Dedifferentiated amniotic fluid mesenchymal stem cell (primary cell): ENCODE measurements around the gene CEBPZ.
"Not testable (repeated sequence)": the region's sequence is repeated elsewhere in the genome, so short reads cannot be mapped to it uniquely, and the experiment has no call there.

Experiments used
- DNase-seq: peaks from one replicate; pipeline ENCODE4 v3.0.0-alpha.2; 2016; ENCODE audit errors: extremely low spot score

The CEBPZ gene, protein sequence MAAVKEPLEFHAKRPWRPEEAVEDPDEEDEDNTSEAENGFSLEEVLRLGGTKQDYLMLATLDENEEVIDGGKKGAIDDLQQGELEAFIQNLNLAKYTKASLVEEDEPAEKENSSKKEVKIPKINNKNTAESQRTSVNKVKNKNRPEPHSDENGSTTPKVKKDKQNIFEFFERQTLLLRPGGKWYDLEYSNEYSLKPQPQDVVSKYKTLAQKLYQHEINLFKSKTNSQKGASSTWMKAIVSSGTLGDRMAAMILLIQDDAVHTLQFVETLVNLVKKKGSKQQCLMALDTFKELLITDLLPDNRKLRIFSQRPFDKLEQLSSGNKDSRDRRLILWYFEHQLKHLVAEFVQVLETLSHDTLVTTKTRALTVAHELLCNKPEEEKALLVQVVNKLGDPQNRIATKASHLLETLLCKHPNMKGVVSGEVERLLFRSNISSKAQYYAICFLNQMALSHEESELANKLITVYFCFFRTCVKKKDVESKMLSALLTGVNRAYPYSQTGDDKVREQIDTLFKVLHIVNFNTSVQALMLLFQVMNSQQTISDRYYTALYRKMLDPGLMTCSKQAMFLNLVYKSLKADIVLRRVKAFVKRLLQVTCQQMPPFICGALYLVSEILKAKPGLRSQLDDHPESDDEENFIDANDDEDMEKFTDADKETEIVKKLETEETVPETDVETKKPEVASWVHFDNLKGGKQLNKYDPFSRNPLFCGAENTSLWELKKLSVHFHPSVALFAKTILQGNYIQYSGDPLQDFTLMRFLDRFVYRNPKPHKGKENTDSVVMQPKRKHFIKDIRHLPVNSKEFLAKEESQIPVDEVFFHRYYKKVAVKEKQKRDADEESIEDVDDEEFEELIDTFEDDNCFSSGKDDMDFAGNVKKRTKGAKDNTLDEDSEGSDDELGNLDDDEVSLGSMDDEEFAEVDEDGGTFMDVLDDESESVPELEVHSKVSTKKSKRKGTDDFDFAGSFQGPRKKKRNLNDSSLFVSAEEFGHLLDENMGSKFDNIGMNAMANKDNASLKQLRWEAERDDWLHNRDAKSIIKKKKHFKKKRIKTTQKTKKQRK

DNA sequence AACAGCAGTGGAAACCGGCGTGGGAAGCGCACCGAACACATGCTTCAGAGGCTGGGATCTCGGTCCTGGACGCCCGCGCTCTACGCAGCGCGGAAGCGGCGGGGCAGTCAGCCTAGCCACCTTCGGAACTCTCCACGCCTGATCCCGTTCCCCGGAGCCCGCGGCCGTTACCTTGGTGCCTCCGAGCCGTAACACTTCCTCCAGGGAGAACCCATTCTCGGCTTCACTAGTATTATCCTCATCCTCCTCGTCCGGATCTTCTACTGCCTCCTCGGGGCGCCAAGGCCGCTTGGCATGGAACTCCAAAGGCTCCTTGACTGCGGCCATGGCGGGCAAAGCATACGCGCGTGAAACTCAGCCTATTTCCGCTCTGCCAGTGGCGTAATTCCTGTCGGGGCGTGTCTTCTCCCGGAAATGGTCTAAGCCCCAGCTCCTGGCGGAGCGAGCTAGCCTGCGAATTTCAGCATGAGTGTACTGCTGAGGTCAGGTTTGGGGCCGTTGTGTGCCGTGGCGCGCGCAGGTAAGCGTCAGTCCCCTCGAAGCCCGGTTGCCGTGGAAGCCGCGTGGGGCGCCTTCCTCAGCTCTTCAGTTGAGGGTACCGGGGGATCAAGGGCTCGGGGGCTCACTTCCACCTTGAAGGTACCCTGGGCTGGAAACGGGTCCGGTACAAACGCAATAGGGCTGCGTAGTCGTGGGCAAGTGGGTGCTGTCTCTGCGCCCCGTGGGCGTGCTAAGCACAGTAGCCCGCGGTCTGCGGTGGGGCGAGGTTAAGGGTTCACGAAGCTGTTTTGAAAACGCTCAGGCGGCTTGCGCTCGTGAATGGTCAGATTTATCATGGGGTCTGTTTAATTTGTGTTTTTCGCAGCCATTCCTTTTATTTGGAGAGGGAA, at the start of gene CEBPZ, which contains the start of gene NDUFAF7:
Gene CEBPZ, minus strand, starts transcription at position 356 of the 890 bp plus-strand sequence. Its CDS starts 29 bp downstream, at position 327.
Gene NDUFAF7, plus strand, starts transcription at position 418 of the 890 bp plus-strand sequence. Its CDS starts 48 bp downstream, at position 466.
- DNase-seq, result peak; percentile 96

GRCh38 chr2:37276291-37276690, 44.9 kb upstream of the CEBPZ start:
- no peak for DNase-seq

GRCh38 chr2:37274359-37274965, 43.1 kb upstream of the CEBPZ start:
- no peak for DNase-seq

DNA sequence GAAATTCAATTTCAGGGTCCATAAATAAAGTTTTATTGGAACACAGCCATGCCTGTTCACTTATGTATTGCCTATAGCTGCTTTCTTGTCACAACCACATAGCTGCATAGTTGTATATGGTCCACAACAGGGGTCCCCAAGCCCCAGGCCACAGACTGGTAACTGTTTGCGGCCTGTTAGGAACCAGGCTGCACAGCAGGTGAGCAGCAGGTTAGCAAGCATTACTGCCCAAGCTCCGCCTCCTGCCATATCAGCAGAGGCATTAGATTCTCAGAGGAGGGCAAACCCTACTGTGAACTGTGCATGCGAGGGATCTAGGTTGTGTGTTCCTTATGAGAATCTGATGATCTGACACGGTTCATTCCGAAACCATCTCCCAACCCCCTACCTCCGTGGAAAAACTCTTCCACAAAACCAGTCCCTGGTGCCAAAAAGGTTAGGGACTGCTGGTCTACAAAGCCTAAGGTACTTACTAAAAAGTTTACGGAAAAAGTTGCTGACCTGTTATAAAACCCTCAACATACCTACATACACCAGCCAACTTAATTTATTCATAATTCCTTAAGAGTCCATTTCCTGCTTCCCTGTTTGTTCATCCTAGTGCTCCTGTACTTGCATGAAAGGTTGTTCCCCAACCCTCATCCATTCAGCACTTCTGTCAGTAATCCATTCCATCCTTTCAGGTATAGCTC, 40.1 kb upstream of the CEBPZ start:
- DNase-seq, result no peak

- DNase-seq, result no peak
Observed at GRCh38 chr2:37268111-37268510, 36.7 kb upstream of the CEBPZ start.

- no peak for DNase-seq
Observed at GRCh38 chr2:37267685-37268084, 36.3 kb upstream of the CEBPZ start.

GRCh38 chr2:37263839-37264238, 32.4 kb upstream of the CEBPZ start:
- no peak for DNase-seq

GRCh38 chr2:37262522-37262921, 31.1 kb upstream of the CEBPZ start:
- DNase-seq, result no peak

DNA sequence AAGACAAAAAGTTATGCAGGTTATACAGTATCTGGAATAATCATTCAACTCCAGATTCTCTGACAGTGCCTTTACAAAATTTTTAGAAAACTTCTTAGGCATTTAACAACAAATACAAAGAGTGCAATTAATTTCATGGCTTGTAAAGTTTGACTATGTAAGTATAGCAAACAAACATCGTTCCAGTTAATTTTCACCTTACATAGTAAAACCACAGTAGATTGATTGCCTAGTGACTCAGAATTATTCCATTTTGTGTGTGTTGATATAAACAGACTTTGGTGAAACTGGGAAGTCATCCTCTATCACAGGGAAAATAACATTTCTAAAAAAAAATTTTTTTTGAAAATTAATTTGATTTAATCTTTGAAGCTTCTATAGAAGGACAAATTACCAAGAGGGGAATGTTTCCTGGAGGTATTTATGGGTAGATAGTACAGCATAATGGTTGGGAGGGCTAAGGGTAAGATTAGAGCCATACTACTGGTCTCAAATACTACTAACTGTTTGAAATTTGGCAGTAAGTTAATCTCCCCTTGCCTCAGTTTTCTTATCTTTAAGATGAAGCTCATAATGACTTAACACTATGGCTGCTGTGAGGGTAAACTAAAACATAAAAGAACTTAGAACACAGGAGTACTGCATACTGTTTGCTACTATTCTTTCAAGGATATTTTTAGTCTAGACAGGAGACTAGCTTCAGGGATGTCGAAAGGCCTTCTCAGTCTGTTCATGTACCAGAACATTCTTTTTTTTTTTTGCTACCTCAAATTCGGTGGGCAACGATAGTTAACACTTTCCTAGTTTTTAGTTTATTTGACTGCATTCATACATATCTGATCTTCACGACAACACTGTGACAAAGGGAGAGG, 19.7 kb upstream of the CEBPZ start:
- no peak for DNase-seq

- DNase-seq, result no peak
Observed at GRCh38 chr2:37246205-37246604, 14.8 kb upstream of the CEBPZ start.

DNA sequence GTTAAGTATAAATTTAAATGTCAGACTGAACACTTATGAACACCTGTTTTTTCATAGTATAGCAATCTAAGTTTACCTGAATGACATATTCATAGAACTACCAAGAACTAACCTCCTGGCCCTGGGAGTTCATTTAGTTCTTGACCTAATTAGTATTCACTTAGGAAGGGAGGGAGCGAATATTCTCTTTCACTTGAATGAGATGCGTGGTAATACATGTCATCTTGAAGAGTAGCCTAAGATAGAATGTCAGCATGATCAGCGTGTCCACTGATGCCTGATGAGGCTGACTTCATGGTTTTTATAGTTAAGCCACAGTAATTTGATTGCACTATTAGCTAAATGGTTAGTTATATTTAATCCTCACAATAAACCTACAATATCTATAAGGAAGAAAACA, 13.4 kb upstream of the CEBPZ start:
- no peak for DNase-seq

DNA sequence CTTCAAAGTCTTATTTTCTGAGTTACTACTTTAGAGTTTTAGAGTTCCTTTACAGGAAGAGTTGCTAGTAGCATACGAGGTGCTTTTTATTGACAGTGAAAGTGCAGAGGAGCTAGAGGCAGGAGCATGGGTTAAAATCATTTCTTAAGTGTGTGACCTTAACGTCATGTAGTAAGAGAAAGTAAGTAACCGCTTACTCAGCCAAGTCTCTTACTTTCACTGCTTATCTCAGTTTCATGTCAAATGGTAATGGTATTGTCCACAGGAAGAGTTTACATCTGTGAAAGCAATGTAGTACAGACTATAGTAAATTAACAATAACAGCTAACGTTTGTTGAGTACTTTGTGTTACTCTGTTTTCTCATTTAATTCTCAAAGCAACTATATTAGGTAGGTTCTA, 12.6 kb upstream of the CEBPZ start:
- no peak for DNase-seq

- DNase-seq, result no peak
Observed at GRCh38 chr2:37243435-37243834, 12.0 kb upstream of the CEBPZ start.

GRCh38 chr2:37232131-37232933, 936 bp upstream of the CEBPZ start:
- no peak for DNase-seq

DNA sequence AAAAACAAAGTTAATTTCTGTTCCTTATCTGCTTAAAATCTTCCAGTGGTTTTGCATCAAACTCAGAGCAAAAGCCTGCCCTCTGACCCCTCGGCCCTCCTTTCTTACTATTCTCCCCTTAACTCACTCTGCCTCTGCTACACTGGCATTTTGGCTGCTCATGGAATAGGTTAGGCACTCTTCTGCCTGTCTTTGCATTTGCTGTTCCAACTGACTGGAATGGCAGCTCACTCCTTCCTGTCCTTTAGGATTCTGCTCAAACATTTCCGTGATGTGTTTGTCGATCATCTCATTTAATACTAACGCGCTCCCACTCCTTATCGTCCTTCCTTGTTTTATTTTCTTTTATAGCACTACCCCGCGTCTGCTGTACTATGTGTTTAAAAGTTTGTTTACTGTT, 815 bp downstream of the CEBPZ start:
- no peak for DNase-seq

DNA sequence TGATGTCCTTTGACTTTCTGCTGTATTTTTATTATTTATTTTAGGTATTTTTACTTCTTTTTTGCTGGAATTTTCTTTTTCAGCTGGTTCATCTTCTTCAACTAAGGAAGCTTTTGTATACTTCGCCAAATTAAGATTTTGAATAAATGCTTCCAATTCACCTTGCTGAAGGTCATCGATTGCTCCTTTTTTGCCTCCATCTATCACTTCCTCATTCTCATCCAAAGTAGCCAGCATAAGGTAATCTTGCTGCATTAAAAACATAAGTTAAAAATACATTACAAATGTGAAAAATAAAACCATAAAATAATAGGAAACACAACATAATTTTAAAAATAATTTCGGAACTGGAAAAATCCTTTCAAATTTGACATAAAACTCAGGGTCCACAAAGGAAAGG, 2.6 kb downstream of the CEBPZ start:
- no peak for DNase-seq

- DNase-seq, result no peak
Observed at GRCh38 chr2:37226863-37227262, 4.5 kb downstream of the CEBPZ start.

DNA sequence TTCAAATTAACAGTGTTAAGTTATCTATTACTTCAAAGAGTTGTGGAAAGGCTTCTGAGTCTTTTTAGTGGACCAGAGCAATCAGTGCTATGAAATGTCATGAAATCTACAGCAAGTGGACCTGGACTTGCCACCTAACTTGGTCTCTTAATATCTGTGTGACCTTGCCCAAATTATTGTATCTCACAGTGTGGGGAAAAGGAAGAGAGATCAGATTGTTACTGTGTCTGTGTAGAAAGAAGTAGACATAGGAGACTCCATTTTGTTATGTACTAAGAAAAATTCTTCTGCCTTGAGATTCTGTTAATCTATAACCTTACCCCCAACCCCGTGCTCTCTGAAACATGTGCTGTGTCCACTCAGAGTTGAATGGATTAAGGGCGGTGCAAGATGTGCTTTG, 6.3 kb downstream of the CEBPZ start:
- DNase-seq, result not testable (repeated sequence)
